ENCODE measurements around the gene RALGDS.

- TF ChIP-seq CTCF (CRISPR knock-in tag; IDR thresholded peaks at IDR 0.05) (no peak), ZKSCAN8 (CRISPR knock-in tag; IDR thresholded peaks at IDR 0.05; ENCODE audit: borderline replicate concordance) (no peak), FOXM1 (CRISPR knock-in tag; IDR thresholded peaks at IDR 0.05) (no peak), EP300 (IDR thresholded peaks at IDR 0.05; ENCODE audit: low read depth in 2 of 2, low read length in 2 of 2) (no peak), EP300 (CRISPR knock-in tag; IDR thresholded peaks at IDR 0.05; ENCODE audit: borderline replicate concordance) (no peak), ZNF570 (CRISPR knock-in tag; IDR thresholded peaks at IDR 0.05; ENCODE audit: borderline replicate concordance) (no peak), SRF (IDR thresholded peaks at IDR 0.05; ENCODE audit: low read depth, low read length) (no peak), ZNF292 (CRISPR knock-in tag; IDR thresholded peaks at IDR 0.05; ENCODE audit: borderline replicate concordance, low read depth) (no peak), E2F5 (CRISPR knock-in tag; conservative IDR thresholded peaks at IDR 0.05) (no peak), CHD2 (IDR thresholded peaks at IDR 0.05; ENCODE audit: low read depth, low read length) (no peak), MNT (IDR thresholded peaks at IDR 0.05) (no peak), ZNF546 (CRISPR knock-in tag; conservative IDR thresholded peaks at IDR 0.05) (no peak), TEF (CRISPR knock-in tag; IDR thresholded peaks at IDR 0.05) (no peak)
Observed at GRCh38 chr9:133054194-133054890, 66.7 kb downstream of the RALGDS start.
